ENCODE results near the gene SLC39A9. TPM values are rescaled to one million over a fixed set of nuclear protein-coding genes. Genes with fewer than 3 reads are reported as not detected.

Gene SLC39A9
- total RNA-seq, 2 donors from 2014 or later, result 36.3 to 38.2 TPM

DNA sequence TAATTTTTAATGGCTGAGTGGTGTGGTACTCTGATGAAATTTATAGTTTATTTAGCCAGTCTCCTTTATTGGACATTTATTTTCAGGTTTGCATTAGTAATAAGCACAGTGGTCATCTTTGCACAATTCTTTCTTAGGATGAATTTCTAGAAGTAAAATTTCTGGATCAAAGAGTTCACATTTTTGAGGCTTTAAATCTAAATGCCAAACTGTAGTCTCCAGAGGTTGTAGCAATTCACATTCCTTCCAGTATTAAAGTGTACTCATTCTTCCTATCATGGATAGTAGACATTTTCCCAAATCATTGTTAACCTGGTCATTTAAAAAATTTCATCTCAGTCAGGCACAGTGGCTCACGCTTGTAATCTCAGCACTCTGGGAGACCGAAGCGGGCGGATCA lies 24.8 kb downstream of the SLC39A9 start:
- intact Hi-C loops (cut with DNase I), result no loop called here
- ATAC-seq (no peak), DNase-seq (no peak)
- H3K9me3 ChIP-seq, result no peaks in the 10 kb centered on the region
- H3K36me3 ChIP-seq (replicated peaks in 1 of 2; ENCODE audit: insufficient read depth in 1 of 2, low read depth in 2 of 2), result peaks cover 3 to 6% of the 10 kb centered on the region in 2 donors
- TF ChIP-seq, protein P1, sequence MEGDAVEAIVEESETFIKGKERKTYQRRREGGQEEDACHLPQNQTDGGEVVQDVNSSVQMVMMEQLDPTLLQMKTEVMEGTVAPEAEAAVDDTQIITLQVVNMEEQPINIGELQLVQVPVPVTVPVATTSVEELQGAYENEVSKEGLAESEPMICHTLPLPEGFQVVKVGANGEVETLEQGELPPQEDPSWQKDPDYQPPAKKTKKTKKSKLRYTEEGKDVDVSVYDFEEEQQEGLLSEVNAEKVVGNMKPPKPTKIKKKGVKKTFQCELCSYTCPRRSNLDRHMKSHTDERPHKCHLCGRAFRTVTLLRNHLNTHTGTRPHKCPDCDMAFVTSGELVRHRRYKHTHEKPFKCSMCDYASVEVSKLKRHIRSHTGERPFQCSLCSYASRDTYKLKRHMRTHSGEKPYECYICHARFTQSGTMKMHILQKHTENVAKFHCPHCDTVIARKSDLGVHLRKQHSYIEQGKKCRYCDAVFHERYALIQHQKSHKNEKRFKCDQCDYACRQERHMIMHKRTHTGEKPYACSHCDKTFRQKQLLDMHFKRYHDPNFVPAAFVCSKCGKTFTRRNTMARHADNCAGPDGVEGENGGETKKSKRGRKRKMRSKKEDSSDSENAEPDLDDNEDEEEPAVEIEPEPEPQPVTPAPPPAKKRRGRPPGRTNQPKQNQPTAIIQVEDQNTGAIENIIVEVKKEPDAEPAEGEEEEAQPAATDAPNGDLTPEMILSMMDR (IDR thresholded peaks at IDR 0.05), result no peak
- no peak for TF ChIP-seq POLR2A (IDR thresholded peaks at IDR 0.05)
- H3K27me3 ChIP-seq, result no peaks in the 10 kb centered on the region
- WGBS, 2 donors, result 93 to 99% methylated on average over 4 of the region's 4 CpGs
- no peak overlapping the region for H3K27ac ChIP-seq
- no peak overlapping the region for H3K4me3 ChIP-seq
- H3K4me1 ChIP-seq, result no peaks in the 10 kb centered on the region

DNA sequence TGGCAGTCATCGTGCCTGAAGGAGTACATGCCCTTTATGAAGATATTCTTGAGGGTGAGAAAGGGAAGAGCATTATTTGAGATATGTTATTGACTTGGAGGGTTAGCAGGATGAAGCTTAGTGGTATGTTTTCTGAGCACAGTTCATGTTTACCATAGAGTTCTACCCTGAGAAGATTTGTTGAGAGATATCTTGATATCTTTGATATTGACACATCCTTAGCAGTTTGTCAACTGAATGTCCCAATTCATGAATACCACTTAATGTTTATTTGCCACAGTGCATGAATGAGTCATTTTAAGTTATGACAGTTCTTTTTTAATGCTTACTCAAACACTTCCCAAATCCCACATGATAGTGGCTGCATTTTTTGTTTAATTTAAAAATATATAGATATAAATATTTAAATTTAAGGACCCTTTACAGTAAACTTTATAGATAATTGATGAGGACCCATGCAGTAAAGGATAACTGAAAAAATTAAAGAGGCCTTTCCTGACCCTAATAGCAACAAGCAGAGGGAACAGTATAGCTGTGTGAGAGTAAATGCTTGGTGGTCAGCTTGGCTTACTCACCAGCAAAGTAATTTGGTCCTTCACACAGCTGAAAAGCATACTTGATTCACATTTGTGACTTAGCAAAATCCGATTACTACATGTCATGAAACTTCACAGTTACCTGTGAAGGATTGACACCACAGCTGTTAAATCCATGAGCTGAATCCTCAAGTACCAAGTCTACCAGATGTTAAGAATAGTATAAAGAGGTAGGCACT lies 25.8 kb downstream of the SLC39A9 start:
- no peak overlapping the region for H3K4me3 ChIP-seq
- ATAC-seq (no peak), DNase-seq (no peak)
- H3K27ac ChIP-seq, result no peak overlapping the region
- H3K36me3 ChIP-seq (replicated peaks in 1 of 2; ENCODE audit: insufficient read depth in 1 of 2, low read depth in 2 of 2), result peaks cover 3 to 6% of the 10 kb centered on the region in 2 donors
- 85 to 92% methylated on average over 2 of the region's 2 CpGs for WGBS, 2 donors
- intact Hi-C loops (cut with DNase I), result no loop called here
- TF ChIP-seq POLR2A (IDR thresholded peaks at IDR 0.05), result no peak
- TF ChIP-seq, protein P1 (IDR thresholded peaks at IDR 0.05), result no peak
- no peaks in the 10 kb centered on the region for H3K27me3 ChIP-seq
- H3K9me3 ChIP-seq, result no peaks in the 10 kb centered on the region
- H3K4me1 ChIP-seq, result no peaks in the 10 kb centered on the region

DNA sequence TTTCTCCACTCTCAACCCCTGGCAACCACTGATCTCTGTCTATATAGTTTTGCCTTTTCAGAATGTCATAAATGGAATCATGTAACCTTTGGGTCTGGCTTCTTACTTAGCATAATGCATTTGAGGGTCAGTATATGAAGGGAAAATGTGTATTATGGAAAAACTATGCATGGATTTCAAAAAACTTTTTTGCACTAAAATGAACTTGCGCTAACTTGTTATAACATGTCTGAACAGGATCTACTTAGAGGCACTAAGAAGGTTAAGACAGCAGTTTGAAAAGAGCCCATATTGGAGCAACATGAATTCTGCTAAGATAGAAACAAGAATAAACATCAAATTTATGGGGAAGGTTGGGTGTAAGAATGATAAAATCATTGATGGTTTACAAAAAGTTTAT lies 29.1 kb downstream of the SLC39A9 start:
- DNase-seq, result no peak
- 100% methylated on average over 1 of the region's 1 CpG for WGBS, 2 donors
- TF ChIP-seq, protein P1 (IDR thresholded peaks at IDR 0.05), result no peak
- no peak for TF ChIP-seq POLR2A (IDR thresholded peaks at IDR 0.05)
- Histone ChIP-seq H3K4me1 (peaks cover 7% of the 10 kb centered on the region), H3K27ac (no peak overlapping the region), H3K27me3 (no peaks in the 10 kb centered on the region), H3K4me3 (no peak overlapping the region), H3K9me3 (no peaks in the 10 kb centered on the region), H3K36me3 (replicated peaks in 1 of 2; ENCODE audit: insufficient read depth in 1 of 2, low read depth in 2 of 2) (peaks cover 3 to 6% of the 10 kb centered on the region in 2 donors)
- intact Hi-C loops (cut with DNase I), result no loop called here
- ATAC-seq, result no peak

DNA sequence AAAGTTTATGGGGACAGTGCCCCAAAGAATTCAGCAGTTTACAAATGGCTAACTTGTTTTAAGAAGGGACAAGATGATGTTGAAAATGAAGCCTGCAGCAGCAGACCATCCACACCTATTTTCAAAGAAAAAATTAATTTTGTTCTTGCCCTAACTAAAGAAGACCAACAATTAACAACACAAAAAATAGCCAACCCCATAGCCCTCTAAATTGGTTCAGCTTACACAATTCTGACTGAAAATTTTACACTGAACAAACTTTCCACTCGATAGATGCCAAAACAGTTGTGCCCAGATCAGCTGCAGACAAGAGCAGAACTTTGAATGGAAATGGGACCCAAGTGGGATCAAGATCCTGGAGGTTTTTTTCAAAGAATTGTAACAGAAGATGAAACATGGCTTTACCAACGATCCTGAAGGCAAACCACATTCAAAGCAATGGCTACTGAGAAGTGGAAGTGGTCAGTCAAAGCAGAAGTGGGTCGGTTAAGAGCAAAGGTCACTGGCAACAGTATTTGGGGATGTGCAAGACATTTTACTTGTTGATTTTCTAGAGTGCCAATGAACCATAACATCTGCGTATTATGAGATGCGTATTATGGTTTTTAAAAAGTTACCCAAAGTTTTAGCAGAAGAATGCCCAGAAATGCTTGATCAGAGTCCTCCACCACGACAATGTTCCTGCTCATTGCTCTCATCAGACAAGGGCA lies 30.0 kb downstream of the SLC39A9 start:
- no peak overlapping the region for H3K27ac ChIP-seq
- peaks cover 7% of the 10 kb centered on the region for H3K4me1 ChIP-seq
- intact Hi-C loops (cut with DNase I), result no loop called here
- H3K9me3 ChIP-seq, result no peaks in the 10 kb centered on the region
- peaks cover 3 to 6% of the 10 kb centered on the region in 2 donors for H3K36me3 ChIP-seq (replicated peaks in 1 of 2; ENCODE audit: insufficient read depth in 1 of 2, low read depth in 2 of 2)
- WGBS, 2 donors, result 86 to 92% methylated on average over 6 of the region's 6 CpGs
- no peaks in the 10 kb centered on the region for H3K27me3 ChIP-seq
- peak in 1 of 4 donors; percentile 12 for DNase-seq
- TF ChIP-seq POLR2A (IDR thresholded peaks at IDR 0.05), result no peak
- TF ChIP-seq, protein P1 (IDR thresholded peaks at IDR 0.05), result no peak
- ATAC-seq, result no peak
- H3K4me3 ChIP-seq, result no peak overlapping the region
